ENCODE data around the gene FGFR2.

- TF ChIP-seq CTCF (IDR thresholded peaks at IDR 0.05) (no peak), POLR2A (IDR thresholded peaks at IDR 0.05) (no peak)
Observed at GRCh38 chr10:121510201-121510771, 88.0 kb downstream of the FGFR2 start.

Measured in thyroid gland (tissue), 4 donors.